ENCODE results near the gene DCAF8.
A peak's percentile ranks its signal among the peaks of the same experiment; 100 is the strongest.

DCAF8 gene

DNA sequence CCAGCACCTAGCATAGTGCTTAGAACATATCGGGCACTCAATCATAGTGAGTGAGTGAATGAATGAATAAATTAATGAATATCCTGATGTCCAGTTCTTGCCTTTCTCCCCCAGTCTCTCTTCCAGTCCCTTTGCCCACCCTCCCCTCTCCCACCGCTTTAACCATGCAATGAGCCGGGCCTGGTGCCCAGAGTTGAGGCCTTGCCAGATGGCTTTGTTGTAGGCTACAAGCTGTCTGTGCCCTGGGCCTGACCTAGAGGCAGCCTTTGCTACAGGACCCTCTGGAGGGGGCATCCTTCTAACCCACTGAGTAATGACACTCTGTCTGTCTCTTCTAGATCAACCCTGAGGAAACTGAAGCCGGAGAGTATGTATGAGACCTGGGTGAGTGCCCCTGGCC is 65.1 kb downstream of the DCAF8 start:
- no peak for DNase-seq

DNA sequence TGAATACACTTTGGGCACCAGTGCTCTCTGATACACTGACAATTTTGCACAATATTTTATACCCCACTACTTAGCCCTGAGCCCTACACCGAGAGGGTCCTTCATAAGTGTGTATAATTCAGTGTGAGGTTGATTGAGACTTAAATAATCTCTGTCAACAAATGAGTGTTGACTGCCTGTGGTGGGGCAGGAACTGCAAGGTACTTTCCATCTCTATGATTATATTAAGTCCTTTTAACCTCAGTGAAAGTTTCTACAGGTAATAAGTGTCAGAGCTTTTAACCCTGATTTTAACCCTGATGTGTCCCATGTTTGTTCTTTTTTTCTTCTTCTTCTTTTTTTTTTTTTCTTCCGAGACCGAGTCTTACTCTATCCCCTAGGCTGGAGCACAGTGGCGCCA is 66.2 kb downstream of the DCAF8 start:
- DNase-seq, result no peak

DNA sequence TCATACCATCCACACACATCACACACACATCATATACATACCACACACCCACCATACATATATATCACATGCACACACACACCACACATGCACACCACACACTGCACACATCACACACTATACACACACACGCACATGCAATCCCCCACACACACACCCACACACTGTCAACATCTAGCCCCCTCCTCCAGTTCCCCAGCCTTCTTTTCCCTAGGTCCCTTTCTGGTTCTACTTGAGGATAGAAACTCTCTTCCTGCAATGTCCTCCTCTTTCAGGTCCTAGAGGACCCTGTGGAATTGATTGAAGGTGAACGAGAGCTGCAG is 67.7 kb downstream of the DCAF8 start:
- no peak for DNase-seq

DNA sequence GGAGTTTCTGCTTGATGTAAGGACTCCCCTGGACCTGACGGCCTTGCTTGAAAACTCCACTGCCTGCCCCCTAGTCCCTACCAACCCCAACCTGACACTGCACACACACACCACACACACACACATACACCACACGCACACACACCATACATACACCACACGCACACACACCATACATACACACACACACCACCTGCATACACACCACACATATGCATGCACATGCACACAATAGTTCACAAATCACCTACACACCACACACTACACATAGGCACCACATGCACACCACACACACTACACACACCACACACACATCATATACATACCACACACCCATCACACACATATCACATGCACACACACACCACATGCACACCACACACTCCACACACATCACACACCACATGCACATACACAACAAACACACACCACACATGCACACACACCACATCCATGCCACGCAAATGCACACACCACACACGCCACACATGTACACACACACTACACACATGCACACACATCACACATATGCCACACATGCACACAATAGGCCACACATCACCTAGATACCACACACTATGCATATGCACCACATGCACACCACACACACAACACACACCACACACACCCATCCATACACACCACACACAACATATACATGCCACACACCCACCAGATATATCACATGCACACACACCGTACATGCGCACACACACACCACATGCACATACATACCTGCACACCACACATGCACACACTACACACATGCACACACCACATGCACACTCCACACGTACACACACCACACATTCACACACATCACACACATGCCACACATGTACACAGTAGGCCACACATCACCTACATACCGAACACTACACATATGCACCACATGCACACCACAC is 68.3 kb downstream of the DCAF8 start:
- DNase-seq, result no peak

DNA sequence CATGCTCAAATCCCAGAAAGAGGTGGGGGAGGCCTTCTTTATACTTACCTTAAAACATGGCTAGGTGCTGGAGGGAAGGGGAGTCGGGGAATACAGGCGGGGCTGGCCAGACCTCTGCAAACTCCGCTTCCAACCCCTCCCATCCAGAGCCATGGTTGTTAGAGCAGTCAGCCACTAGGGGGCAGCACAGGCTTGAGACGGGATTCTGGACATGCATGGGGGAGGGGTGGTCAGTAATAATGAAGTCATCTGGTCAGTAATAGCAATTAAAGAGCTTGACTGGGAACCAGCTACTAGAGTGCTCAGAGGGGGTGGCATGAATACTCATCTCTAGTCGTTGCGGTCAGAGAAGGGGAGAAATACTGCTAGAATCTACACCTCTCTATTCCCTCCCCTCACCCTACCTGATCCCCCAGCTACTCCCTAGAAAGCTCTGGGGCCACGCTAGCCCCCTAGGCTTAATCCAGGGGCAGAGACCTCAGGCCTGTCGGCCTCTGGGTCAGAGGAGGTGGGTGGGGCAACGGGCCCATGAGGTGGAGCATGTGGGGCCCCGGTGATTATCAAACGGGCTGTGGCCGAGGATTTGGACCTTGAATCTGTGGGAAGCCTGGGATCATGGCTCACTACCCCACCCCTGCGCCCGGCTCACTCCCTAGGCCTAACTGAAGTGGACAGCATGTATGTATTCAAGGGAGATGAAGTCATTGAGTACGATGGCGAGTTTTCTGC is 69.1 kb downstream of the DCAF8 start:
- DNase-seq, result peak; percentile 69 to 77

DNA sequence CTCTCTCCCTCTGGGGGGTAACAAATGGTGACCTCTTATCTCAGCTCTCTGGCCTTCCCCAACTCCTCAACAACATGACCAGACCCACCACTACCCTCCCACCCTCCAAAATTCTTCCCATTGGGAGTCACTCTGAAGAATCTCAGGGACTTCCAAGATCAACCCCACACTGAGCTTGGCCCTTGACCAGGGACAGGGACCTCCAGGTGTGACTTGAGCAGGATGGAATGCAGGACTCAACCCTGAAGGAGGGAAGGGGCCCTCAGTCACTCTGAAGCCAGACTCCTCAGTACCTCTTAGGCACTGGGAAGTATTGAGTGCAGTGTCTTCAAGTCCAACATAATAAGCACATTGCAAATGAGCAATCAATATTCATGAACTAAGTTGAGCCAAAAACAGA is 70.1 kb downstream of the DCAF8 start:
- DNase-seq, result no peak

DNA sequence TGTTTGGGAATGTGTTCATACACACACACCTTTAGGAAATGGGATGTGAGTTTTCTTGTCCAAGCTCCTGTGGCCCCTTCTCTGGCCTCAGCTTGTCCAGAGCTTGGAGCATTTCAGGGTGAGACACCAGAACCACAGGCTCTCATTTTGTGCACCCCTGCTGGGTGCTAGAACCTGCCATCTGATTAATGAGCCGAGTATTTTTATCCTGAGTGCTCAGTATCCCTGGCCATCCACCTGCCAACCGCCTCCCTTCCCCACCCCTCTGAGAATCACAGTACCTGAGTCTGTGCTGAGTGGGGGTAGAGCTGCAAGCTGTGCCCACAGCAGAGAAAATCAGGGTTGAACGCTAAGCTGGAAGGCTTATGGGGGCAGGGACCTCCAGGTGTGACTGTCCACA is 70.6 kb downstream of the DCAF8 start:
- no peak for DNase-seq

DNA sequence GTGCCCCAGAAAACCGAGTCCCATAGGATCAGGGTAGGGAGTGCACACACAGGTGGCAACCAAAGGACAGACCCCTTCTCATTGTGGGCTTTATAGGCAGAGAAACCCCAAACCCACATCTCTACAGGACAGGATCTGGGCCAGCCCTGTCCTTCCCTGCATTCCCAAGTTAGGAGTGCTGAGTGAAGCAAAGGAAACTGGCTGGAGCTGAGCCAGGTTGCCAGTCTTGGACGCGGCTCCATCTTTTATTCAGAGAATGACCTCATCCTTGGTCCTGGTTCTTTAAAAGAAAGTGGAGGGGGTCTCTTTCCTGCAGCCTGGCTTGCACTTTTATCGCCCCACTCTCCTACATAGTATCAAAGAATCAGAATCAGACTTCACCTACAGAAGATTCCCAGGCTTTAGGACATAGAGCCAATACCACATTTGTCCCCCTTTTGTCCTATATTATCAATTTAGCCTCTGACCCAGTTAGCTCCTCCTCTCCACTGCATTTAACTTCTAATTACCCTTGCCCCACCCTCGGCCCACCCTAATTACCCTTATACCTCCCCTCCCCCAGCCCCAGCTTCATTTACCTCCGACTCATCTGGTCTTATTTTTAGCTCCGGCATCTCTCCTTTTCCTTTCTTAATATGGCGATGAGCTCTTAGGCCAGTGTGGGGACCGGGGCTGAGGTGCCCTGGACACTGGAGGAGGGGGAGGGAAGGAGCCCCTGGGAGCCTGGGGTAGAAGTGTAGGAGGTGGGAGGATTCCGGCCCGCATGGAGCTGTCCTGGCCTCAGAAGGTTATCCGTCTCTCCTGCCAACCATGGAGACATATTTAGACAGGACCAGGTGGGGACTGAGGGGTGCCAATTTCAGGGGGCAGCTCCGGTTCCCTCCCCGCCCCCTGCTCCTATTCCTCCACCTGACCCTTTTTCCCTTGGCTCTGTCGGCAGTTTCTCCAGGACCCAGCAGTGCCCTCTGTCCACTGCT is 72.4 kb downstream of the DCAF8 start, which contains the start of gene CASQ1:
Gene CASQ1 (plus strand): TSS at position 927 of the 977 bp plus-strand sequence. CDS start 177 bp downstream, outside the sequence.
- no peak for DNase-seq

DNA sequence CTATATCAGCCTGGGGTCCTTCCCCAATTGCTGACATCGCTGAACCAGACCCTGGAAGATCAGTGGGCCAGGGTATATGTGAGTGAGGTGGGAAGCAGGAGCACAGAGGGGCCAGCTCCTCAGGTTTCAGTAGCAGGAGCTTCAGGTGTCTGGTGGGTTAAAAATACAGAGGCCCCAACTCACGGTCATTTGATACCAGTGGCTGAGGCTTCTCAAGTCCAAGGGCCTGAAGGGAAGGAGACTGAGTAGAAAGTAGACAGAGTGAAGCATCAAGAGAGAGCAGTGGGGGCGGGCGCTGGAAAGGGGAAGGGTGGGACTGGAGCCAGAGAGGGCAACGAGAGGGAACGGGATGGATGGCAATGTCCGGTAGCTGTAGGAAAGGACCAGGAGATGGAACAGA is 74.0 kb downstream of the DCAF8 start:
- no peak for DNase-seq

DNA sequence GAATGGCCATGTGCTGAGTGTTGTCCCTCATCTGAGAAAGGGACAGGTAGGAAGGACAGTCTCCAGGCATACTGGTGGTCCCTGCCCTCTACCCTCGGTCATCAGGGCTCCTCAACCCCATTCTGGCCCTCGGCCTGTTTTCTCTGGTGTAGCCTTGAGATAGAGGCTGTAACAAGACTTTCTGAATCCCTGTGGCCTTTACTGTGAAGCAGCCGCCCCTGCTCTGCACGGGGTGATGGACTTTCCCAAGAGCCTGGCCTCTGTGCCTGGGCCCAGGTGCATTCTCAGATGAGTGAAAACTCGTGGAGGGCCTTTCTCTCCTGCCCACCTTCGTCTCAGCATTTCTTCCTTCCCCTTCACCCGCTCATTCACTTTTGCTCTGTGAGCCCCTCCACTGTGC is 74.9 kb downstream of the DCAF8 start:
- DNase-seq, result no peak

DNA sequence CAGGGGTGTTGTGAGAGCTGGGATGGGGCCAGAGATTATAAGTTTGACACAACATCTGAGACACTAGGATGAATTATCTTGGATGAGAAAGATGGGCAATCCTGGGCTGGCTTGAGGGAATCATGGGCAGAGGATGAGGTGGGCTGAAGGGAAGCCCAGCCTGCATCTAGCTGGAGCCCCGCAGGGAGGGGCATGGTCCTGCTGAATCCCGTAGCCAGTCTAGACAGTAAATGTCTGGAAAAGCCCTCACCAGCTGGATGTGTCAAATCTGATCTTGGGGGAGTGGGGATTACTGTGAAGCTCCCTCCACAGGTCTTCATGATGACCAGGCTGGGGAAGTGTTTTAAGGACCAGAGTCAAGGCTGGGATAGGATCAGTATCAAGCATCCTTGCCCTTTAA is 75.6 kb downstream of the DCAF8 start:
- DNase-seq, result no peak

DNA sequence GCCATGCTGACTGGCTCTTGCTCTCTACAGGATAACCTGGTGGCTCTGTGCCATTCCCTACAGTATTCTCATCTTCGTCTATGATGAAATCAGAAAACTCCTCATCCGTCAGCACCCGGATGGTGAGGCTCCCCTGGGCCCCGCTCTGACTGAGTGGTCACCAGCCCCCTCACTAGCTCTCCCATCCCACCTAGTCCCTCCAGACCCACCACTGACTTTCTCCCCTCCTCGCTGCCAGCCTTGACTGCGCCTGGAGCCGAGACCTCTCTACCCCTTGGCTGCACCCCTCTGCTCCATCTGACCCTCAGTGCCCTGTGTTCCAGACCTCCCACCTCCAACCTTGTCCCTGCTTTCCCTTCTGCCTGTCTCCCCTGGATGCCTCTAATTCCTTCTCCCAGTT is 76.1 kb downstream of the DCAF8 start:
- no peak for DNase-seq

DNA sequence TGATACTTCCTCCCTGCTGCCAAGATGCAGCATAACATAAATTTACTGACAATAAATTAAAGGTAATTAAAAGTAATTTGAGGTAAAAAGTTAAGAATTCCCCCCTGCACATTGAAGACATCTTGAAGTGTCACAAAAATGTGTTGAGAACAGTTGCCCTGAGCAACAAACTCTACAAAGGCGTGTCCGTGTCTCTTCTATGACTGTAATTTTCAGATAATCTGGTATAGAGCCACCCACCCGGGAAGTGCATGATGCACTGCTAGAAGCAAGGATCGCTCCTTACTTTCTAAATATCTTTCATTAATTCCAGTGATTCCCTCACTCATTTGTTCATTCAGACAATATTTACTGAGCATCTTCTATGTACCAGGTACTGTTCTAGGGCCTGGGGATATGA is 83.0 kb downstream of the DCAF8 start:
- no peak for DNase-seq

DNA sequence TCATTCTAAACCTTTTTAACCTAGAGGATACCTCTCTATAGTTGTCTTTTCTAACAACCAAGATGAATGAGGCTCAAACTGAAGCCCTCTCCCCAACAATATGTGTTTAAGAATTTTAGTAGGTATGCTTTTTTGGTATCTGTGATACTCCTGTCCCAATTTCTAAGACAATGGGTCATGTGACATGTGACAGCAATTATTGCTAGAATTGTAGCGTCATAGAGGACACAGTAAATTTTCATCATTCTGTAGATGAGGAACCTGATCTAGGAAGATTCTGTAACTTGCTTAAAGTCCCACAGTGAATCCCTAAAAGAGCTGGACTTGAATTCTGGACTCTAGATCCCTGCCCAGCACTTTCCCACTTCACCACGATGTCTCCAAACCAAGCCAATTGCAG is 83.6 kb downstream of the DCAF8 start:
- no peak for DNase-seq

DNA sequence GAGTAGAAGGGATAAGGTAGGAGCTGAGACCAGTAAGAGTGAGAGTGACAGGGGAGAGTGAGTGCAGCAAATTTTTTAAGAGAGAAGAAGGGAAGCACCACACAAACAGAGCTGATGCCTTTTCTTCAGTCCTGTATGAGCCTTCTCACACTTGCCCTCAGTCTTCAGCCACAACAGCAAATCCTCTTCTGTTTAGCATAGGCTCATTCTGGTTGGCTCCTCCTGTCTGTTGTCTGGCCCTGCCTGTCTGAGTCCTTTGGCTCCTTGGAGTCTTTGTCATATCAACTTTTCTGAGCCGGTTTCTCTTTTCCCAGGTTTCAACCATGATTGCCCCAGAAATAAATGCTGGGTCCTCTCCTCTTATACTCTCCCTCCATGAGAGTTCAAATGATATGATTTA is 84.7 kb downstream of the DCAF8 start:
- DNase-seq, result no peak

DNA sequence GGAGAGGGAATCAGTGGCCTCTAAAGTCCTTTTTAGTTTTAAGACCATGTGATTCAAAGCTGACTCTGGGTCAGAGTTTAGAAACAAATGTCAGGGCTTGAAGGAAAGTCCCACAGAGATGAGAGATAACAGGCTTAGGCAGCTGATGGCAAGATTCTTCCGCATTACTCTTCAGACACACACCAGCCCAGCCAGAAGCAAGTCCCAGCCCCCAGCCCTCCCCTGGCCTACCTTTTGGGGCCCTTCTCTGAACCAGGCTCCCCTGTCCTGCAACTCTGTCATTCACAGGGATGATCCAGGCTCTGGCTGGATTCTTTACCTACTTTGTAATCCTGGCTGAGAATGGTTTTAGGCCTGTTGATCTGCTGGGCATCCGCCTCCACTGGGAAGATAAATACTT is 85.1 kb downstream of the DCAF8 start:
- DNase-seq, result no peak

DNA sequence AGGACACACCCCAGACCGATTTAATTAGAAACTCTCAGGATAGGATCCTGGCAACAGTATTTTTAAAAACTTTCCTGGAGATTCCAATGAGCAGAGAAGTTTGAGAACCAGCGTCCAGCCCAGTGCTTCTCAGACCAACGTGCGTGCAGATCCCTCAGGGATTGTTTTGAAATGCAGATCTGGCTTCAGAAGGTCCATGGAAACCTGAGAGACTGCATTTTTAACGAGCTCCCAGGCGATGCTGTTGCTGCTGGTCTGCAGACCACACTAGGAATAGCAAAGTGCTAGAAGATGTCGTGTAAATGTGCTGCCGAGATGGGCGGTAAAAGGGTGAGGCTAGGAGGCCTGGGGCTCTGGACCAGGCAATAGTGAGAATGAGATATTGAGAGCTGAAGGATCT is 90.4 kb downstream of the DCAF8 start:
- DNase-seq, result no peak

DNA sequence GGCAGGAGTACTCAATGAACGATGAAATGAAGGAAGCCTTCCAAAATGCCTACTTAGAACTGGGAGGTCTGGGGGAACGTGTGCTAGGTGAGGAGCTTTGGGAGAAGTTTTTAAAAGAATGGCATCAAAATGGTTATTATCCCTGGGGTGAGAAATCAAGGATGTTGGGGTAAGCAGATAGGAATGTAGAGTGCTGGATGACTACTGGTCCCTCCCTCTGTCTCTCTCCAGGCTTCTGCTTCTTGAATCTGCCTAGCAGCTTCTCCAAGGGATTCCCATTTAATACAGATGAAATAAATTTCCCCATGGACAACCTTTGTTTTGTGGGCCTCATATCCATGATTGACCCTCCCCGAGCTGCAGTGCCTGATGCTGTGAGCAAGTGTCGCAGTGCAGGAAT is 91.0 kb downstream of the DCAF8 start:
- DNase-seq, result no peak

DNA sequence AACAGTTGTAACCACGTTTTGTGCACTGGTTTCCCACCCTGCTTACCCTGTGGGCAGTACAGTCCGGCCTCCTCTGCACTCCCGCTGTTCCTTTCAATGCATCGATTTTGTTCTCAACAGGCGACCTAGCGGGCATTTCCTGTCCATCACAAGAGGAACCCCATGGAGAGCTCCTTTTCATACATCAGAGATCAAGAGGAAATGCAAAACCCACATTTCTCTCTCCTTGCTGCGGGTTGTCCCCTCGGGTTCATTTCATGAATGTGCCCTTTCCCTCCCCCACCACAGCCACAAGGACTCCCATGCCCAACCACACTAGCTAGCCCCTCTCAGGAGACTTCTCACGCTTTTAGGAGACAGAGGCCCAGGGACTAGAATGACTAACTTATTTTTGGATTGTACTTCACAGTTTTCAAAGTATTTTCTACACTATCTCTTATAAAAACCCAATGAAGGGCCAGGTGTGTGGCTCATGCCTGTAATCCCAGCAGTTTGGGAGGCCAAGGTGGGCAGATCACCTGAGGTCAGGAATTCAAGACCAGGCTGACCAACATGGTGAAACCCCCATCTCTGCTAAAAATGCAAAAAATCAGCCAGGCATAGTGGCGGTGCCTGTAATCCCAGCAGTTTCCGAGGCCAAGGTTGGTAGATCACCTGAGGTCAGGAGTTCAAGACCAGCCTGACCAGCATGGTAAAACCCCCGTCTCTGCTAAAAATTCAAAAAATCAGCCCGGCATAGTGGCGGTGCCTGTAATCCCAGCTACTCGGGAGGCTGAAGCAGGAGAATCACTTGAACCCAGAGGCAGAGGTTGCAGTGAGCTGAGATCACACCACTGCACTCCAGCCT is 92.6 kb downstream of the DCAF8 start:
- peak; percentile 41 to 45 for DNase-seq

DNA sequence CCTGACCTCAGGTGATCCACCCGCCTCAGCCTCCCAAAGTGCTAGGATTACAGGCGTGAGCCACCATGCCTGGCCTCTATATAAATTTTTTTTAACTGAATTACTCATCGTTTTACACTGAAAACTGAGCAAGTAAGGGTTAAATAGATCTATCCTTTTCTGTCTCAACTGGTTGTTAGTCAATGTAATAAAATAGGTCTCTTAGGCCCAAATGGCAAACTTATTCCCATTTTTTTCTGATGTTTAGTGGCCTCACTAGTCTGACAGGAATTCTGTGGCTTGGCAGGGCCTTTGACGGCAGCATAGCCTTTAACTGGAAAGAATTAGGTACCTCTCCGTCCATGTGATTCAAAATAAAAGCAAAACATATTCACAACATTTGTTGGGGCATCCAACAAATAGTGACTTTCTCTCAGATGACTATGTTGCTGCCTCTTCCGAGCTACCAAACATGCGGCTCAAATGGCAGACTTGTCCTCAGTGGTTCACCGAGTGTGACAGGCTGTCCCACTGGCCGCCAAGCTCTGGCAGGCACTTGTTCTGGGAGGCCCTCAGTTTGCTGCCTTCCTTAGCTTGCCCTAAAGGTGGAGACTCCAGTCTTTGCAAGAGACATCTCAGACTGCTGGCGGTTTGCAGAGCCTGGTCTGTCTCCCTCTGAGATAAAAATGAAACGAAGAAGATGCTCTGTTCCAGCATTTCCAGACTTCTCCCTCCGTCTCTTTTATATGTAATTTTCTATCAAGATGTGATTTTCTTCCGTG is 93.6 kb downstream of the DCAF8 start:
- DNase-seq, result no peak

DNA sequence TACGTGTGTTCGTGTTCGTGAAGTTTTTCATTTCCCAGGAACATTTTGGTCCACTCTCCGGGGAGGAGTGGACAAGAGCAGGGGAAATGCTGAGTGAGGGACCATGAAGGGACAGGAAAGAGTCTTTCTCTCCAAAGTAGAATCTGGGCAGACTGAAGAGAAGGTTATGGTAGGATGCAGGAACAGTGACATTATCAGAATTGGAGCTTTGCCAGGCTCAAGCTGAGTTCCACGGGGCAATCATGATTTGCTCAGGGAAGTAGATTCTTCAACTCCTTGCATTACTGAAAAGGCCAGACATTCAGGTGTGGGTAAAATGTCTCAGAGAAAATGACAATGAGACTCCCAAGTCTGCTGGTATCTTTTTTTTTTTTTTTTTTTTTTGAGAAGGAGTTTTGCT is 94.3 kb downstream of the DCAF8 start:
- DNase-seq, result no peak

Data from AML-193 (cell line).